GM18499 (cell line): Measurements from ENCODE around the gene GTF2F2.

Source experiments
- ATAC-seq: cut with Tn5 transposase; IDR thresholded peaks from one replicate; pipeline ENCODE4 v1.9.1; 2021; ENCODE audit warnings: moderate number of reproducible peaks; ENCODE audit not compliant: insufficient read depth, unreplicated experiment

GTF2F2 gene

DNA sequence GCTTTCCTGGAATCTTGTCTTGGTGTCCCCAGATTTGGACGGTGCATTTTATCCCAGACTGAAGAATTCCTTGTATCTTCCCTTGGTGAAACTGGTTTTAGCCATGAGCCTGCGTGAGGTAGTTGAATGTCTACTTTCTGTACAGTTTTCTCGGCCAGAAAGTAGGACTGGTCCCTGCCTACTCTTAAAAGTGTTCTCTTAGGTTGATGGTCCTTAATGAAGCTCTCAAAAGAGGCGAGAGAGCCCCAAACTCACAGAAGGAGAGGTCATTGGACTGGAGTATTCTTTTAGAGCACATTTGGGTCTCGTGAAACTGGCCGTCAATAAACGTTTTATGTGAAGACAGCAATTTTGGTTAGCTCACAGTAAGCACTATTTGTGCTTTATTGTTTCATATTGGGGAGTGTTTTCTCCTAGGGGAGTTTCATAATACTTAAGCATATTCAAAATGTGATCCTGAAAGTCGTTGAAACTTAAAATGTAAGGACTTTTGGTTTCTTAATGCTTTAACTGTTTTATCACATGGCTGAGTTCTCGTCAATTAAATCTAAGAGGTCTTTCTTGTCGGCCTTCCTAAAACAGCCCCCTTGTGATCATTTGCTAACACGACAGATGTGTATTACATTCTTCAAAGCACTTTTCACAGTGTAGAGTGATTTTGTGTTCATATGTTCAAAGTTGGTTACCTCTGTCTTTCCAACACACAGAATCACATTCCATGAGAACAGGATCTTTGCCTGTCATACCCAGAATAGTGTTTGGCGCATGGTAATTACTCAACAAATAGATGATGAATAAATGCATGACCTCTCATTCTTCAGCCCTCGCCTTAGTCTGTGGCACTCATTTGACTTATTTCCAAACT lies 889 bp downstream of the GTF2F2 start:
- no peak for ATAC-seq

DNA sequence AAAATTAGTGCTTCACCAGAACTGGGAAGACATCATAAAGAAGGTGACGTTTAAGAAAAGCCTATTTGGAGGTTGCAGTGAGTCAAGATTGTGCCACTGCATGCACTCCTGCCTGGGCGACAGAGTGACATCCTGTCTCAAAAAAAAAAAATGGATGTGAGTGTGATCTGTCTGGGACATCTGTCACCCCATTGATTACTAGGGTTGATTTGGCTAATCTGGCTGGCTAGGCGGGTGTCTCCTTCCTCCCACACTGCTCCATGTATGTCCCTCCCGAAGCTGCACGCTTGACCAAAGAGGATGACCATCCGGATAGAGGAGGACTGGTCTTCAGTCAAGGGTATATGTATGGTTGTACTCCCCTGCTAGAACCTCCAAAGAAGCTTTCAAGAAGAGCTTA lies 2.6 kb downstream of the GTF2F2 start:
- no peak for ATAC-seq

DNA sequence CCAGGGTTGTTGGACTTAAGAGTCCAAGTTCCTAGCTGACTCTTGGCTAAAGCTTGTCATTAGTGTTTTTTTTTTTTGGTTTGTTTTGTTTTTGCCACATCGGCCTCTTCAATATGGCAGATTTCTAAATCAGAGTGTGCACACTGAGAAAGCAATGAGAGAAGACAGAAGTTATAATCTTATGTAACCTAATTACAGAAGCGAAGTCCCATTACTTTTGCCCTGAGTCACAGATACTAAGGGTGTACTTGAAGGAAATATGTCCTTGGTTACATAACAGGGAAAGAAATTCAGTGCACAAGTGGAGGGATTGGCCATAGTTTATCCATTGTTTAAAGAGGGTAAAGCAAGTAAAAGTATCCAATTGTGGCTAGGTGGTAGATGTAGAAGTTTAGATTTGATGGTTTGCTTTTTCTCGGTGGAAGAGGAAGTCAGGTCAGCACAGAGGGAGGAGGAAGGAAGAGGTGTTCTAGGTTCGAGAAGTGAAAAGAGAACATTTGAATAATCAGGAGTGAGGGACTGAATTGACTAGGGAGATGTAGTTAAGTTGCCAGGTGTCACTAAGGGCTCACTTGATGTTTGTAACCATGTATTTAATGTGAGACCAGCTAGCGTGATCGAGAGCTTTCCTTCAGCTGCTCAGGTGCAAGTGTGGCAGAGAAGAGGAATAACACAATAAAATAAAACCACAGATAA lies 12.2 kb downstream of the GTF2F2 start:
- ATAC-seq = peak; percentile 79

DNA sequence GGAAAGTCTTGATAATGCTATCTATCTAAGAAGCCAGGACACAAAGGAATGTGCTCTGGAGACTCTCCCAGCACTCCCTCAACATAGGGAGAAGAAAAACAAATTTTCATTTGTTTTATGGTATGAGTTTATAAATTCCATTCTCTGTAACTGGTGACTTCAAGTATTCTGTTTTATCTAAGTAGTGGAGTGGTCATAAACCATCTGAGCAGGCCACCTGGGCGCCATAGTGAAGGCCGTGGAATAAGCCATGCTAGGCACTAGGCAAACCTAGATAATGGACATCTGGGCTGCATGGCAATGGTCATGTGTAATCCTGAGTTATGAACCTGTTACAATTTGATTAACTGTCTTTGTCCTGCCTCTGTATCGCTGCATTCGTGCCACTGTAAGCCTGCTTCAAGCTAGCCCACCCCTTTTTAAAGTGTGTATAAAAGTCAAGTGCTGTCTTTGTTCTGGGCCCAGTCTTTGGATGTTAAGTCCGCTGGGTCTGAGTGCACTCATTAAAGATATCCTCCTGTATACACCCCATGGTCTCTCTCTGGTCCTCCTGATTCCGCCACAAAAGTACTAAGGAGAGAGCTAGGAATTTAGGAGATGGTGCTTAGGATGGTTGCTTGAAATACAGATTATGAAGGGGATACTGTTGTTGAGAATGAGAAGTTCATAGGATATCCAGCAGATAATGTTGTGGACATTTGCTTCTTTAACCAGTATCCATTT lies 13.2 kb downstream of the GTF2F2 start:
- ATAC-seq = no peak

DNA sequence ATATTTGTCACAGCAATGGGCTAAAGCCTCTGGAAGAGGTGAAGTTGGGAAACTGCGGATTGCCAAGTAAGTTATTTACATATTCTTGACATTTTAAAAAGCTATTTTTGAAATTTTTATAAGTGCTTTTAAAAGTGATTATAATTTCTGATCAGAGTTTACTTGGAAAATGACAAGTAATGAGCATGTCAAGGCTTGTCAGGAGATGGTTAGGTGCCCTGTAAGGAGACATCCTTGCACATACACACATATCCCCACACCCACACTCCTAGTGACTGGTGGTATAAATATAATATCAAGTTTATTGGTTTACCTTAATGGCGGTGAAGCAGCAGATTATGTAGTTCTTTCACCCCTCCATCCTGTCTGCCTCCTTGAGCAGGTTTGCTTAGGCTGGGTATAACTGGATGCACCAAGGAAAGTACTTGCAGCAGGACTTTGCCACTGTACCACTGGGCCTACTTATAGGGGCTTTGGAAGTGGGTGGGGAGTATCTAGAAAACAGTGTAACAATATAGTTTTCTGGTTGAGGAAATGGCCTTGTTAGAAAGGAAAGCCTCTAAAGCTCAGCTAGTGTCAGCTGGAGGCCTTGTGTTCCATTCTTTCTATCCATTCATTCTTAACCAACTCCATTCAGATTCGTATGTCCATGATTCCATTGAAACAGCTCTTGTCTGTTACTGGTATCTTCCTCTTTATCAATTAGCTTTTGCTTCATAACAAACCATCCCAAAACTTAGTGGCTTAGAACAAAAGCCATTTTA lies 16.6 kb downstream of the GTF2F2 start:
- no peak for ATAC-seq

DNA sequence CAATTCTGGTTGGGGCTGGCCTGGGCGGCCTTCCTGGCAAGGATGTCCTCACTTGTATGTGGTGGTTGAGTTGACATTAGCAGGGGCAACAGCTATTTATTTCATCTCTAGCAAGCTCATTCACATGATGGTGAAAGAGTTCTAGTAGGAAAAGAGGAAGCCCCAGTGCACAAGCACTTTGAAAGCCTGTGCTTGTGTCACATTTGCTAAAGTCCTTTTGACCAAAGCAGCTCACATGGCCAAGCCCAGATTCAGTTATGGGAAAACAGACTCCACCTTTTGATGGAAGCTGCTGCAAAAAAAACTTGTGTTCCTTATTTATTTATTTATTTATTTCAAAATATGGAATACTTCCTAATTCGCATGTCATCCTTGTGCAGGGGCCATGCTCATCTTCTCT lies 17.2 kb downstream of the GTF2F2 start:
- ATAC-seq = no peak

DNA sequence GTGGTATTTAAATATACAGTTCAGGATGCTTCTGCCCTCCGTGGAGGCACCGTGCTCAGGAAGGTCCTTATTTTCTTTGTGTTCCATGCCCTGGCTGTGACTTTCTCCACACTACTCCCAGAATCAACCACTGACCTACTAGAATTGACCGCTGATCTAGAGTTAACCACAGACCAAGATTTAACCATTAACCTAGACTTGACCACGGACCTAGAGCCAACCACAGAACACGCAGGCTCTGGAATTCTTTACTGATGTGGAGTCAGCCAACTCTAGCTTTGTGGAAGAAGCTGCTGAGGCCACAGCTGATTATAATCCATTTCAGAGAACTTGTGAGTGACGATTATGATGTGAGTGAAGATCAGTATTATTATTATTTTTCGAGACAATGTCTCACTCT lies 18.0 kb downstream of the GTF2F2 start:
- ATAC-seq = no peak

DNA sequence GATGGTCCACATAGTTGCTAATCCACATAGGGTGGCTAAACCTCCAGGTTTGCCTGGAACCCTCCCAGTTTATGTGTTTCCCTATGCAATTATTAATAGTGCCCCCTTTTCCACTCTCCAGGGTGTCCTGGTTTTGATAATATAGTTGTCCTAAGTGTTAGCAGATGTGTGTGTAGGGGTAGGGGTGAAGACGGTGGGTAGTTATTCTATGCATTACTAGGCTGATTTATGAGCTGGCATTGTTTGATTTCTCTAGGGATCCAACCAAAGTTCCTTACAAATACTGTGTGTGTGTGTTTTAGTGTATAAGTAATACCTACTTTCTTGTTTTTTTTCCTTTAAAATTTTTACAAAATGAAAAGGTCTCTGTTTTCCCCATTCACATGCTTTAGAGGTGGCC lies 21.1 kb downstream of the GTF2F2 start:
- no peak for ATAC-seq

DNA sequence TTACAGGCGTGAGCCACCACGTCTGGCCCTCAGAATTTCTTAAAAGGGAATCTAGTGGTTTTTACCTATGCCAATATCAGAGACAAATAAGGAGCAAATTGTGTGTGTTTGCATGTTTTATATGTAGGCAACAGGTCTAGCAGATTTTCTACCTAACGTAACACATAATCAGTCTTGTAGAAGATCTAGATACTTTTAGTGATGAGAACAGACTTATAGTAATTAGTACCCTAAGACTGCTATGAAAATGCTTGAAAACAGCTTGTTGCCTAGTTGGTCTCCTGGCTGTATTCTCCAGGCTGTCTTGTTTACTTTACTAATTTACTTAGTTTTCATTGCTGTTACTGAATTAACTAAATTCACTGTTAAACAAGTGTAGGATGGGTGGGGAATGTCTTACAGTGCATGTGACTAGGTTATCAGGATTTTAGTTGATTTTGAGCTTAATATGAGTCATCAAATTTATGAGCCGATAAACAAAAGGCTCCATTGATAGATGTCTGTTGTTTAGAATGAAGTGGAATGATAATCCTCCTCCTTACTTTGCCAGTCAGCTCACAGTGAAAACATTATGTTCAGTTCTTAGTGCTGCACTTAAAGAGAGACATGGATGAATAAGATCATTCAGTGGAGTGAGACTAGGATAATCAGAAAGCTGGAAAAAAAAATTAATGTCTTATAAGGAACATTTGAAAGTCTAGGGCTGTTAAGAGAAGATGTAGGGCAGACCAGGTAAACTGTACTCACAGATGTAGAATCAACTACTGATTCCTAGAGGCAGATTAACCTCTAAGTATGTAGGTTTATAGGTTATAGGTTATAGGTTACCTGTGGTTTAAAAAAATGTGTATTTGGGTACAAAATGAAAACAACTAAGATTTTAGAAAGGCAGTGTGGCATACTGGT lies 22.4 kb downstream of the GTF2F2 start:
- ATAC-seq = no peak

DNA sequence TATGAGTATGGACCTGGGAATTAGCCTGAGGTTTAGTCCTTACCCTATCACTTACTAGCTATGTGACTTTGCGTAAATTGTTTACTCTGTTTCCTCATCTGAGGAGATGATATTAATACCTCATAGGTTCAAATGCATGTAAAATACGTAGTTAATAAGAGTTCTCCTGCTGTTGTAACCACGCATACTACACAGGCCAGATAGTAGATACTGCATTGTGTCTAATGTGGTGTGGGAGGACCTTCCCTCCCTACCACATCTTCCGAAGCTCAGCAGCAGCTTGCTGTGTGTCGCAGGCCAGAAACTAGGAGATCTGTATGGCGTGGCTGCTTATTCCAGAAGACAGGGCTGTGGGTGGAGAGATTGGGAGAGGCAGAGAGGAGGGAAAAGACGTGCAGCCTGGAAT lies 23.0 kb downstream of the GTF2F2 start:
- ATAC-seq = no peak

DNA sequence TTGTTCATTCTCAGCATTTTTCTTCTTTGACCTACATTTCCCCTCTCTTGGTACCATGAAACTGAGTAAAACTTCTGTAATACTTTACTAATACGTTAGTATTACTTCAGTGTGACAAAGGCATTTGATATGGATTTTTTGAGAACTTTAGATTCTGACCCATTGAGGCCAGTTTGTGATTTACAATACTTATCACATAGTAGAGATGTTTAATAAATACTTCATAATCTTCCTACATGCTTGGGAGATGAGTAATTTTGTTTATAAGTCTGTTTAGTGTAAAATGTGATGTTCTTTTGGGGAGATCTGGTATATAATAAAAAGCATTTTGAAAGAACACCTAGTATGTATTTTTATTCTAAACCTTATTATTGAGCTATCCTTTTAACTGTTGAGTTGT lies 29.7 kb downstream of the GTF2F2 start:
- ATAC-seq = no peak

DNA sequence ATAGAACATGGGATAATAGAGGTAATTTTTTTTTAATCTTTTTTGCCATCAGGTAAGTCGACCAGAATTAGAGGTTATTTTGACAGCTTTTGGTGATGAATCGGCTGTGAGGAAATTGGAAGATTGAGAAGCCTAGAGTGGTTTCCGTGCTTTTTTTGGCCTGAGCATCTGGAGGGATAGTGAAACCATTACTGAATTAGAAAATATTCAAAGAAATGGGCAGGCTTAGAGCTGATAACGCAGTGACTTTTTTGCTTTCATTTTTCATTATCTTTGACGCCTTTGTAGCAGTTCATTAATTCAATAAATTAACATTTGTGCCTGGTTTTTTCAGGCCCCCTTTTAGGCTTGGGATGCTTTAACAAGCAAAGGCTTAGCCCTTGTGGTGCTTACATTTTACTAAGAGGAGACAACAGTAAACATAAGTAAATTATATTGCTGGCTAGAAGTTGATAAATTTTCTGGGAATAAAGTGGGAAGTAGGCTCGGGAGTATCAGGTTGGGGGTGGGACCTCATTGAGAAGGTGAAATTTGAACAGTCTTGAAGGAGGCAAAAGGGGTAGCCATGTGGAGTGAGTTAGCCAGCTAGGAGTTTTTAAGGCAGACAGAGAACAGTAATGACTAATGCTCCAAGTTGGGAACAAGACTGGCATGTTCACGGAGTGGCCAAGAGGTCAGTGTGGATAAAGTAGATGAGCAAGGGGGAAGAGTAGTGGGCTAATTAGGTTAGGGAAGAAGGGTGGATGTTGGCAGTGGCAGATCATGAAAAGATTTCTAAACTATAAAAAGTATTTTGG lies 36.5 kb downstream of the GTF2F2 start:
- no peak for ATAC-seq

DNA sequence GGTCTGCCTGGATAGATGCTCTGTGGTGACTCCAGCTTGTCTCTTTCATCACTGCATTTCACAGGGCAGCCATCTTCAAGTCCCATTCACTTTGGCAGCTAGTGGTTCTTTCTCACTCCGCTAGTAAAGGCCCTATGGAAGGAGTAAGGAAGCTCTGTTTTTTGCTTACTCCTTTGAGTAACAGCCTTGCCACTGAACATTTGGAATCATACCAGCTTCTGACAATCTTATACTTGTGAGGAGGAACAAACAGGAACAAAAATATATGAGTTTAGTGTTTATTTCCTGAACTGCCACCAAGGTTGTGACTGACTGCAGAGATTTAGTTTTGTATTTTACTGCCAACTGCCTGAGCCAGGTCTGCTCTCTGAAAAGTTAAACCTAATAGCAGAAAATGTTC lies 41.9 kb downstream of the GTF2F2 start:
- ATAC-seq = no peak

DNA sequence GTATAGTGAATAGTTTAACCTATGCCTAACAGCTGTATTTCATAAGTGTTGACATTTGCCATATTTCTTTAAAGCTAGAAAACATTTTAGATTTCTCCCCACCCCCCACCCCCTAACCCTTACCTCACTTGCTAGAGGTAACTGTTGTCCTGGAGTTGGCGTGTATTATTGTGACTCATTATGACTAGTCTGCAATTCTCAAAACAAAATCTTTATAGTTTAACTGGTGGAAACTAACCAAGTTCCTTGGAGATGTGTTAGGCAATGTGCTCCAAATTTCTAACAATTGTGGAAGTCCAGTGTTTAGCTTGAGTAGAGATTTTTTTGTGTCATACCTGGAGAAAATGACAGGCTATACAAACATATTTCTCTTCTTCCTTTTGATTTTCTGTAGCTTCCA lies 42.5 kb downstream of the GTF2F2 start:
- ATAC-seq = no peak

DNA sequence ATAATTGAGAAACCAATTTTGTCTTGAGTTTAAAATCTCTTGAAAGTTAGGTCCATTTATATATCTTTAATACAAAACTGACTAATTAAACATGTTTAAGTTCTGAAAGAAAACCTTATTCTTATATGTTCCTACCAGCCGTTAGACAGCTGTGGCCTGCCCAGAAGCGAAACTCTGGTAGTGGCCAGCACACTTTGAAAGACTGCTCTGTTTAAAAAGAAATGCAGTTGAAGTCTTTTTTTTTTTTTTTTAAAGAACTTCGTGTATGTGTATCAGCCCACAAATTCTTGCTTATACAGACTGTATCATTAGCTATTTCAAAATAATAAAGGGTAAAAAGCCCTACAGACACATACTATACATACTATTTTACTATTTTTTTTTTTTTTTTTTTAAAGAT lies 46.5 kb downstream of the GTF2F2 start:
- no peak for ATAC-seq

DNA sequence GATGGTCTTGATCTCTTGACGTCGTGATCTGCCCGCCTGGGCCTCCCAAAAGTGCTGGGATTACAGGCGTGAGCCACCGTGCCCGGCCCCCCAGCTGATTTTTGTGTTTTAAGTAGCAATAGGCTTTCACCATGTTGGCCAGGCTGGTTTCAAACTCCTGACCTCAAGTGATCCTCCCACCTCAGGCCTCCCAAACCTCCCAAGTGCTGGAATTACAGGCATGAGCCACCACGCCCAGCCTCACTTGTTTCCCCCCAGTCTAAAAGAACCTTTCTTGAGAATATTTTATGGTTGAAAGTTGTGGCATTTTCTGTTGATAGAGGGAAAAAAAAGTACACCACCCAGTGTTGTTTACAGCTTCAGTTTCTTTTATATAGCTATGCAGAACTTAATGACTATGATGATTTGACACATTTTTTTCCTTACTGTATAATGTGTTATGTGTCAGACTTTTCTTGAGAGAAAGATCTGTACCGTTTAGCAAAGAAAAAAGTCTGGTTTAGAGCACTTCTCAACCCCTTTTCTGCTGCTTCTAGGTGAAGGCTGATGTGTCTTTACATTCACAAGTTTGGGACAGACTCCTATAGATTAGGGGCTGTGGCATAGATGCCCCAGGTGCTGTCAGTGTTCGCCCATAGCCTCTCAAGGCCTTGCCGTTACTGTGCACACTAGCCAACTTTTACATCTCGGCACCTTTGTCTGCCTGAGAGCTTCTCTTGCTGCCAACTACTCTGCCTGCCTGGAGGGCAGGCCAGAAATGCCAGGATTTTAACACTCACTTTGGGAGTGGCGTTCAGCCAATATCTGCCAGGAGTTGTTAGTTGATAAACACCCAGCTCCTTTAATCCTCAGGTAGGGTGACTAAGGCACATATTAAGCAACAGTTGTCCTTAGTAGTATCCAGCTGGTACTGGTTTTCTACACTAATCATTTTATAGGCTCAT lies 47.6 kb downstream of the GTF2F2 start:
- no peak for ATAC-seq

DNA sequence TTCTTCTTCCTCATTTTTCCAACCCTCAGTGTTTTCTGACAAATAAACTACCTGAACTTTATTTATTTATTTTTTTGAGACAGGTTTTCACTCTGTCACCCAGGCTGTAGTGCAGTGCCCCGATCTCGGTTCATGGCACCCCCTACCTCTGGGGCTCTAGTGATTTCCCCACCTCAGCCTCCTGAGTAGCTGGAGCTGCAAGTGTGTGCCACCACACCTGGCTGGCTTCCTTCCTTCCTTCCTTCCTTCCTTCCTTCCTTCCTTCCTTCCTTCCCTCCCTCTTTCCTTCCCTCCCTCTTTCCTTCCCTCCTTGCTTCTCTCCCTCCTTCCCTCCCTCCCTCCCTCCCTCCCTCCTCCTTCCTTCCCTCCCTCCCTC lies 48.2 kb downstream of the GTF2F2 start:
- no peak for ATAC-seq

DNA sequence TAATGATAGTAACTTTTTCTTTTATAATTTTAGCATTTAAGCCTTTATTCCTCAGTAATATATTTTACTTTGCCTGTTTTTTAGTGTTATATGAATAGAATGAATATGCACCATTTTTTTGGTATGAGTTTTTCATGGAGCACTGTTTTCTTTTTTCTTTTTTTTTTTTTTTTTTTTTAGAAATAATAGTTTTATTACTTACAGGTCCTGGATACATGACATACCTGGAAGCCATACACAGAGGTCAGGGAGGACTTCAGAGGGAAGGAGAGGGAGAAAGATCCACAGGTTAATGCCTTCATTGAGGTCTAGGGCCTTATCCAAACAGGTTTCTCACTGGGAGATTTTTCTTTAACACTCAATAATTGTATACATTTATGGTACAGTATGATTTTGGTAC lies 54.2 kb downstream of the GTF2F2 start:
- no peak for ATAC-seq
